ENCODE data around the gene SLITRK3.
"Not testable (repeated sequence)": the region's sequence is repeated elsewhere in the genome, so short reads cannot be mapped to it uniquely, and the experiment has no call there.

SLITRK3 gene

GRCh38 chr3:165188452-165188851, 7.7 kb downstream of the SLITRK3 start:
- no peak for DNase-seq

- DNase-seq, result no peak
Observed at GRCh38 chr3:165185707-165186327, 10.4 kb downstream of the SLITRK3 start.

- no peak for DNase-seq
Observed at GRCh38 chr3:165181556-165181955, 14.6 kb downstream of the SLITRK3 start.

- no peak for DNase-seq
Observed at GRCh38 chr3:165170236-165170635, 25.9 kb downstream of the SLITRK3 start.

- no peak for DNase-seq
Observed at GRCh38 chr3:165169368-165169767, 26.8 kb downstream of the SLITRK3 start.

- DNase-seq, result no peak
Observed at GRCh38 chr3:165162883-165163282, 33.3 kb downstream of the SLITRK3 start.

- no peak for DNase-seq
Observed at GRCh38 chr3:165159760-165160421, 36.3 kb downstream of the SLITRK3 start.

- DNase-seq, result no peak
Observed at GRCh38 chr3:165158011-165158410, 38.2 kb downstream of the SLITRK3 start.

- DNase-seq, result no peak
Observed at GRCh38 chr3:165156757-165157420, 39.3 kb downstream of the SLITRK3 start.

- no peak for DNase-seq
Observed at GRCh38 chr3:165148876-165149441, 47.2 kb downstream of the SLITRK3 start.

- DNase-seq, result no peak
Observed at GRCh38 chr3:165144271-165144670, 51.9 kb downstream of the SLITRK3 start.

GRCh38 chr3:165139918-165140317, 56.3 kb downstream of the SLITRK3 start:
- DNase-seq, result not testable (repeated sequence)
